ENCODE measurements around the gene NGLY1.
A peak's percentile ranks its signal among the peaks of the same experiment; 100 is the strongest.

NGLY1 gene

GRCh38 chr3:25749031-25749581 is 34.1 kb downstream of the NGLY1 start:
- Mint-ChIP-seq H3K27me3 (no peaks in the 10 kb centered on the region), H3K4me1 (peaks cover 7% of the 10 kb centered on the region), H3K9me3 (no peaks in the 10 kb centered on the region), H3K27ac (no peak overlapping the region), H3K4me3 (no peak overlapping the region)
- DNase-seq (no peak), ATAC-seq (no peak)

GRCh38 chr3:25748189-25748588 is 35.1 kb downstream of the NGLY1 start:
- H3K9me3 Mint-ChIP-seq = no peaks in the 10 kb centered on the region
- H3K27ac Mint-ChIP-seq = no peak overlapping the region
- DNase-seq (no peak), ATAC-seq (no peak)
- H3K4me3 Mint-ChIP-seq = no peak overlapping the region
- peaks cover 11% of the 10 kb centered on the region for H3K4me1 Mint-ChIP-seq
- no peaks in the 10 kb centered on the region for H3K27me3 Mint-ChIP-seq

- DNase-seq (no peak), ATAC-seq (no peak)
- Mint-ChIP-seq H3K27ac (no peak overlapping the region), H3K27me3 (no peaks in the 10 kb centered on the region), H3K9me3 (no peaks in the 10 kb centered on the region), H3K4me1 (peaks cover 13% of the 10 kb centered on the region), H3K4me3 (no peak overlapping the region)
Measured at GRCh38 chr3:25747033-25747432, 36.2 kb downstream of the NGLY1 start.

- no peak overlapping the region for H3K27ac Mint-ChIP-seq
- DNase-seq (no peak), ATAC-seq (no peak)
- H3K27me3 Mint-ChIP-seq = no peaks in the 10 kb centered on the region
- no peak overlapping the region for H3K4me3 Mint-ChIP-seq
- peaks cover 13% of the 10 kb centered on the region for H3K4me1 Mint-ChIP-seq
- no peaks in the 10 kb centered on the region for H3K9me3 Mint-ChIP-seq
Measured at GRCh38 chr3:25744470-25744869, 38.8 kb downstream of the NGLY1 start.

- DNase-seq (no peak), ATAC-seq (no peak)
- no peak overlapping the region for H3K27ac Mint-ChIP-seq
- no peaks in the 10 kb centered on the region for H3K9me3 Mint-ChIP-seq
- no peaks in the 10 kb centered on the region for H3K27me3 Mint-ChIP-seq
- no peak overlapping the region for H3K4me3 Mint-ChIP-seq
- H3K4me1 Mint-ChIP-seq = no peaks in the 10 kb centered on the region
Measured at GRCh38 chr3:25728101-25728500, 55.1 kb downstream of the NGLY1 start.

- ATAC-seq (no peak), DNase-seq (no peak)
- H3K4me1 Mint-ChIP-seq = no peaks in the 10 kb centered on the region
- no peaks in the 10 kb centered on the region for H3K27me3 Mint-ChIP-seq
- H3K4me3 Mint-ChIP-seq = no peak overlapping the region
- H3K27ac Mint-ChIP-seq = no peak overlapping the region
- H3K9me3 Mint-ChIP-seq = no peaks in the 10 kb centered on the region
Measured at GRCh38 chr3:25727316-25727715, 55.9 kb downstream of the NGLY1 start.

GRCh38 chr3:25725810-25726209 is 57.4 kb downstream of the NGLY1 start:
- H3K9me3 Mint-ChIP-seq = no peaks in the 10 kb centered on the region
- ATAC-seq = no peak
- H3K4me3 Mint-ChIP-seq = no peak overlapping the region
- H3K4me1 Mint-ChIP-seq = no peaks in the 10 kb centered on the region
- no peak overlapping the region for H3K27ac Mint-ChIP-seq
- no peak for DNase-seq
- H3K27me3 Mint-ChIP-seq = no peaks in the 10 kb centered on the region

- no peaks in the 10 kb centered on the region for H3K27me3 Mint-ChIP-seq
- H3K4me1 Mint-ChIP-seq = no peaks in the 10 kb centered on the region
- no peak for ATAC-seq
- H3K9me3 Mint-ChIP-seq = no peaks in the 10 kb centered on the region
- H3K27ac Mint-ChIP-seq = peak overlapping the region in 1 of 2 donors; percentile 1
- no peak overlapping the region for H3K4me3 Mint-ChIP-seq
- no peak for DNase-seq
Measured at GRCh38 chr3:25724948-25725645, 58.1 kb downstream of the NGLY1 start.

- DNase-seq (no peak), ATAC-seq (no peak)
- no peaks in the 10 kb centered on the region for H3K4me1 Mint-ChIP-seq
- no peaks in the 10 kb centered on the region for H3K27me3 Mint-ChIP-seq
- no peak overlapping the region for H3K4me3 Mint-ChIP-seq
- no peak overlapping the region for H3K27ac Mint-ChIP-seq
- no peaks in the 10 kb centered on the region for H3K9me3 Mint-ChIP-seq
Measured at GRCh38 chr3:25723802-25724201, 59.4 kb downstream of the NGLY1 start.

- DNase-seq (no peak), ATAC-seq (no peak)
- Mint-ChIP-seq H3K27ac (no peak overlapping the region), H3K27me3 (no peaks in the 10 kb centered on the region), H3K9me3 (peaks cover 0 to 6% of the 10 kb centered on the region in 2 donors), H3K4me1 (no peaks in the 10 kb centered on the region), H3K4me3 (no peak overlapping the region)
Measured at GRCh38 chr3:25719321-25719720, 63.9 kb downstream of the NGLY1 start.

- ATAC-seq = no peak
Measured at GRCh38 chr3:25713341-25713985, 69.8 kb downstream of the NGLY1 start.

GRCh38 chr3:25711090-25711489 is 72.2 kb downstream of the NGLY1 start:
- DNase-seq (no peak), ATAC-seq (no peak)
- H3K4me1 Mint-ChIP-seq = no peaks in the 10 kb centered on the region
- no peak overlapping the region for H3K4me3 Mint-ChIP-seq
- no peaks in the 10 kb centered on the region for H3K9me3 Mint-ChIP-seq
- no peak overlapping the region for H3K27ac Mint-ChIP-seq
- no peaks in the 10 kb centered on the region for H3K27me3 Mint-ChIP-seq

More at GRCh38 chr3:25713341-25713985, 69.8 kb downstream of the NGLY1 start:
- no peaks in the 10 kb centered on the region for H3K4me1 Mint-ChIP-seq
- H3K27me3 Mint-ChIP-seq = no peaks in the 10 kb centered on the region
- H3K4me3 Mint-ChIP-seq = no peak overlapping the region
- H3K9me3 Mint-ChIP-seq = peaks cover 0 to 6% of the 10 kb centered on the region in 2 donors
- H3K27ac Mint-ChIP-seq = no peak overlapping the region
- DNase-seq = no peak

GRCh38 chr3:25708036-25708435 is 75.2 kb downstream of the NGLY1 start:
- no peaks in the 10 kb centered on the region for H3K4me1 Mint-ChIP-seq
- DNase-seq (no peak), ATAC-seq (no peak)
- no peak overlapping the region for H3K4me3 Mint-ChIP-seq
- H3K9me3 Mint-ChIP-seq = no peaks in the 10 kb centered on the region
- H3K27ac Mint-ChIP-seq = no peak overlapping the region
- H3K27me3 Mint-ChIP-seq = no peaks in the 10 kb centered on the region

- DNase-seq (no peak), ATAC-seq (no peak)
- Mint-ChIP-seq H3K4me1 (no peaks in the 10 kb centered on the region), H3K4me3 (no peak overlapping the region), H3K27me3 (no peaks in the 10 kb centered on the region), H3K27ac (no peak overlapping the region), H3K9me3 (no peaks in the 10 kb centered on the region)
Measured at GRCh38 chr3:25707268-25707926, 75.8 kb downstream of the NGLY1 start.

- Mint-ChIP-seq H3K4me1 (no peaks in the 10 kb centered on the region), H3K4me3 (no peak overlapping the region), H3K9me3 (no peaks in the 10 kb centered on the region), H3K27ac (no peak overlapping the region), H3K27me3 (no peaks in the 10 kb centered on the region)
- ATAC-seq (no peak), DNase-seq (no peak)
Measured at GRCh38 chr3:25706213-25706612, 77.0 kb downstream of the NGLY1 start.

GRCh38 chr3:25697553-25697952 is 85.7 kb downstream of the NGLY1 start:
- Mint-ChIP-seq H3K27ac (no peak overlapping the region), H3K4me1 (no peaks in the 10 kb centered on the region), H3K9me3 (no peaks in the 10 kb centered on the region), H3K27me3 (peaks cover 7% of the 10 kb centered on the region), H3K4me3 (no peak overlapping the region)
- DNase-seq = no peak
- no peak for ATAC-seq
